ENCODE measurements around the gene SARDH.
A peak's percentile ranks its signal among the peaks of the same experiment; 100 is the strongest.

The SARDH gene

GRCh38 chr9:133661846-133662540 lies 76.2 kb downstream of the SARDH start:
- DNase-seq: no peak

- no peak for DNase-seq
Observed at GRCh38 chr9:133659516-133659915, 78.6 kb downstream of the SARDH start.

- DNase-seq: peak; percentile 62
Observed at GRCh38 chr9:133658442-133659431, 79.4 kb downstream of the SARDH start.

- no peak for DNase-seq
Observed at GRCh38 chr9:133657120-133657661, 81.0 kb downstream of the SARDH start.

- DNase-seq: no peak
Observed at GRCh38 chr9:133656211-133657119, 81.7 kb downstream of the SARDH start.

GRCh38 chr9:133655701-133656100 lies 82.5 kb downstream of the SARDH start:
- DNase-seq: no peak

- DNase-seq: no peak
Observed at GRCh38 chr9:133654736-133655657, 83.2 kb downstream of the SARDH start.

- no peak for DNase-seq
Observed at GRCh38 chr9:133653638-133654037, 84.5 kb downstream of the SARDH start.

- no peak for DNase-seq
Observed at GRCh38 chr9:133650026-133650425, 88.1 kb downstream of the SARDH start.

GRCh38 chr9:133649194-133649593 lies 89.0 kb downstream of the SARDH start:
- no peak for DNase-seq

GRCh38 chr9:133647765-133648469 lies 90.2 kb downstream of the SARDH start:
- DNase-seq: no peak

- no peak for DNase-seq
Observed at GRCh38 chr9:133647148-133647547, 91.0 kb downstream of the SARDH start.

GRCh38 chr9:133645021-133645765 lies 93.0 kb downstream of the SARDH start:
- DNase-seq: no peak

- no peak for DNase-seq
Observed at GRCh38 chr9:133643978-133644760, 94.0 kb downstream of the SARDH start.

- no peak for DNase-seq
Observed at GRCh38 chr9:133643362-133643755, 94.8 kb downstream of the SARDH start.

GRCh38 chr9:133642708-133643361 lies 95.3 kb downstream of the SARDH start:
- DNase-seq: no peak

- no peak for DNase-seq
Observed at GRCh38 chr9:133641861-133642595, 96.1 kb downstream of the SARDH start.

GRCh38 chr9:133641396-133641655 lies 96.8 kb downstream of the SARDH start:
- DNase-seq: no peak
